Ovary (tissue), 9 donors: ENCODE results near the gene ENOX1. TPM values are rescaled to one million over a fixed set of nuclear protein-coding genes. Genes with fewer than 3 reads are reported as not detected.

Source experiments
- DNase-seq, 5 donors: peaks; one replicate each; pipeline ENCODE4 v3.0.0-alpha.2; 2019 to 2020
- H3K27ac ChIP-seq, 2 donors: fragments of 200-600 bp; one replicate each; pipeline versions ENCODE4 v1.5.1 to v1.8.0; 2019 to 2022
- H3K27me3 ChIP-seq: fragments of 200-600 bp; one replicate; pipeline ENCODE4 v1.8.0; 2022
- H3K36me3 ChIP-seq: fragments of 200-600 bp; sonication (generic); one replicate; pipeline ENCODE4 v1.5.1; 2019
- H3K4me1 ChIP-seq: one replicate; pipeline ENCODE4 v1.8.1; 2013; ENCODE audit warnings: mild to moderate bottlenecking, moderate library complexity; ENCODE audit not compliant: insufficient read depth
- H3K4me3 ChIP-seq: fragments of 200-600 bp; sonication (generic); one replicate; pipeline ENCODE4 v1.5.1; 2017
- H3K9me3 ChIP-seq, 2 donors: fragments of 200-600 bp in 1 of 2; sonication (generic) in 1 of 2; one replicate each; pipeline versions ENCODE4 v1.5.1 to v1.8.1; 2013 to 2019; ENCODE audit warnings: mild to moderate bottlenecking in 1 of 2, moderate library complexity in 1 of 2
- CTCF ChIP-seq, 3 donors: fragments of 450-650 bp in 2 of 3; fragments of 200-600 bp in 1 of 3; IDR thresholded peaks; one replicate each; pipeline versions ENCODE4 v1.5.1 to v1.8.0; 2016 to 2022; ENCODE audit warnings: antibody characterized with exemption in 3 of 3, mild to moderate bottlenecking in 1 of 3
- EP300 ChIP-seq: sonication (generic); formaldehyde crosslinking; IDR thresholded peaks from one replicate; pipeline ENCODE4 v1.6.1; 2017; ENCODE audit warnings: antibody characterized with exemption
- POLR2A ChIP-seq: fragments of 450-650 bp; IDR thresholded peaks from one replicate; pipeline ENCODE4 v1.6.1; 2017; ENCODE audit warnings: antibody characterized with exemption, mild to moderate bottlenecking, moderate library complexity
- WGBS, 3 donors: extraction: QIAGEN DNeasy Blood & Tissue Kit in 1 of 3; methylation state at CpG; one replicate each; pipeline versions ENCODE4 v1.1.5 to v1.1.7; 2013 to 2017; 5-methylcytosine and 5-hydroxymethylcytosine counted together
- intact Hi-C, 4 donors: fragments of 100-400 bp; cut with DNase I; formaldehyde crosslinking; loops; one replicate each; pipeline versions ENCODE4 v1.11.0 to v1.15.1; 2022 to 2023
- polyA plus RNA-seq, 2 donors: library from polyadenylated mRNA; stranded (reverse); fragments of 200-250 nt in 1 of 2; fragments of 350-450 nt in 1 of 2; fragmentation: Illumina TruSeq in 1 of 2; extraction: RNeasy Lipid Tissue Mini Kit (QIAGEN cat#74804) in 1 of 2; gene quantifications; one replicate each; pipeline ENCODE4 v1.2.3, GENCODE V29; 2013 to 2014
- total RNA-seq, 7 donors: library from RNA; depleted of rRNA in 2 of 7; stranded (reverse); fragments of >200 nt in 2 of 7; fragmentation: NEBNext Ultra II Directional in 3 of 7; extraction: Animal tissue kit (Norgen Biotek cat#: 25700) in 3 of 7; gene quantifications; one replicate each; pipeline versions ENCODE4 v1.1.0 to v1.2.4, GENCODE V29; 2016 to 2023
- donor health status: DM: no; HTN: no; CAD: no; lungs with moderate emphysema.
- donor health status: DM: no; HTN: no; CAD: no.
- donor health status: Bipolar disorder and iron deficiency.
- donor health status: DM: yes; HTN: yes; CAD: no.
- donor health status: DM: no; HTN: no; CAD: no.
- donor health status: DM: yes; HTN: yes; CAD: no.

The ENOX1 gene
- total and polyA plus RNA-seq, 9 donors = 3.6 to 17.5 (median 7.8) TPM

DNA sequence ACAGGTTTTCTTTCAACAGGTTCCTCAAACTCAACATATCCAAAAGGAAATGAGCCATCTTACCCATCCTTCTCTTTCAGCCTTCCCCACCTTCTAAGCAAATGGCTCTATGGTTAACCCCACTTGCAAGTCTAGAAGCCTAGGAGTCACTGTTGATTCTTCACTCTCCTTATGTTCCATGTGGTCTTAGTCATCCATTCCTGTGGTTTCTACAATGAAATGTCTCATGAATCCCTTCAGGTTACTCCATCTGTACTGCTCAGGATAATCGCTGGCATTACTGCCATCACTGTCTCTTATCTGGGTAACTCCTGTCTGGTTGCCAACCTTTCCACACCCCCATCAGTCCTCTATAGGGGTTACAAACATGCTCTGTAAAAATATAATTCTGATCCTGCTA, 381.3 kb downstream of the ENOX1 start:
- no peak for DNase-seq
- 92 to 97% (median 94%) methylated on average over 1 of the region's 1 CpG for WGBS, 3 donors

DNA sequence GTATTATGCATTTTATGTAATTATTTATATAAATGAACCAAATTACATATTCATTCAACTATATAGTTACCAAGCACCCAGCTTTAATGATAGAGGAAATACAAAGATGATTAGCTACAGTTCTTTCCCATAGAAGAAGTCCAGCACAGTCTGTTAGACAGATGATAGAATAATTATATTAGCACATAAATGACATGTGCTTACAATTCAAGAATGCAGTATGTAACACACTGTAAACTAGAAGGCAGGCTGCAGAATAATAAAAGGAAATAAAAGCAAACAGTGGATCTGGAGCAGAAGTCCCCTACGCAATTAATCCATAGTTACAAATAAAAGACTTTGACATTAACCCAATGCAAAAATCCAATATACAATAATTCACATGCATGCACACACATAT, 384.4 kb downstream of the ENOX1 start:
- no peak overlapping the region for H3K4me3 ChIP-seq
- no peaks in the 10 kb centered on the region for H3K27me3 ChIP-seq
- no peak for DNase-seq
- no peaks in the 10 kb centered on the region for H3K4me1 ChIP-seq
- TF ChIP-seq EP300 = no peak
- TF ChIP-seq POLR2A = no peak
- no peak for TF ChIP-seq CTCF (IDR thresholded peaks at IDR 0.05)
- H3K27ac ChIP-seq = no peak overlapping the region
- H3K36me3 ChIP-seq = no peaks in the 10 kb centered on the region
- no peaks in the 10 kb centered on the region for H3K9me3 ChIP-seq
- intact Hi-C loops = no loop called here
- WGBS, 3 donors = 86 to 96% (median 92%) methylated on average over 1 of the region's 1 CpG

More for the DNA sequence above, 381.3 kb downstream of the ENOX1 start:
- H3K27me3 ChIP-seq = no peaks in the 10 kb centered on the region
- TF ChIP-seq CTCF (IDR thresholded peaks at IDR 0.05) = no peak
- no peak for TF ChIP-seq POLR2A
- no peak for TF ChIP-seq EP300
- H3K4me1 ChIP-seq = no peaks in the 10 kb centered on the region
- H3K36me3 ChIP-seq = no peaks in the 10 kb centered on the region
- intact Hi-C loops = no loop called here
- no peak overlapping the region for H3K4me3 ChIP-seq
- no peaks in the 10 kb centered on the region for H3K9me3 ChIP-seq
- H3K27ac ChIP-seq = no peak overlapping the region

DNA sequence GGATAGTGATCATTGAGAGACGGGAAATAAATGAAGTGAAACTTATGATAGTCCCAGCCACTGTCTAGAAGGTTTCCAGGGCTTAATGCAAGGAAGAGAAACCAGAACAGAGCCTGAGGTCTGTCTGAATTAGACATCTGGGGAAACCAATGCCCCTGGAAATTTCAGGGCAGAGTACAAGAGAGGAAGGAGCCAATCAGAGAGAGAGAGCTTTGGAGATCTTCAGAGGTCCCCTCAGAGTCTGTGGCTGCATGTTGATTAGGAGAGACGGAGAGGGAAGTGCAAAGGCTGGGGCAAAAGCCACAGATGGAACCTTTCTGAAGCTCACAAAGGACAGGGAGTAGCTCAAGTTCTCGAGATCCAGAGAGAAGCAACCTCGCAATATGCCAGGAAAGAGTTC, 385.4 kb downstream of the ENOX1 start:
- Histone ChIP-seq H3K36me3 (no peaks in the 10 kb centered on the region), H3K9me3 (no peaks in the 10 kb centered on the region), H3K27me3 (no peaks in the 10 kb centered on the region), H3K27ac (no peak overlapping the region), H3K4me1 (no peaks in the 10 kb centered on the region), H3K4me3 (no peak overlapping the region)
- intact Hi-C loops = no loop called here
- TF ChIP-seq EP300 (no peak), CTCF (IDR thresholded peaks at IDR 0.05) (no peak), POLR2A (no peak)
- 73 to 78% (median 77%) methylated on average over 4 of the region's 4 CpGs for WGBS, 3 donors
- no peak for DNase-seq

DNA sequence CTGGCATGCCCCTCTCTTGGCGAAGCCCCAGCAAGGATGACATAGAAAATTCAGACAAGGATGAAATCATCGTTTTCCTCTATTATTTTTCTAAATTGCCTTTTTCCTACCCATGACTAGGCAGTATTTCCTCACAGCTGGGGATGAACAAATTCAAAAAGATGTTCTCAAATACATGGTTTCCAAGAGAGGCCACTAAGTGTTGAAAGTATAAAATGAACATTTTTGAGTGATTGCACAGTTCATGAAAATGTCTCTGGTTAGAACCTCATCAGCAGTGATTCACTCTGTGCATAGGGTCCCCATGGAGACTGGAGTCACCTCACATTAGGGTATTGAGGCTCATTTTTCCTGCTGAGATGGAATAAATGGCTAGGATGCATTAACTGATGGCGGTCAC, 389.7 kb downstream of the ENOX1 start:
- no peak overlapping the region for H3K4me3 ChIP-seq
- no peak overlapping the region for H3K27ac ChIP-seq
- intact Hi-C loops = no loop called here
- no peaks in the 10 kb centered on the region for H3K27me3 ChIP-seq
- 92 to 96% (median 95%) methylated on average over 3 of the region's 3 CpGs for WGBS, 3 donors
- no peak for DNase-seq
- H3K4me1 ChIP-seq = no peaks in the 10 kb centered on the region
- H3K36me3 ChIP-seq = no peaks in the 10 kb centered on the region
- no peaks in the 10 kb centered on the region for H3K9me3 ChIP-seq
- TF ChIP-seq EP300 (no peak), POLR2A (no peak), CTCF (IDR thresholded peaks at IDR 0.05) (no peak)

DNA sequence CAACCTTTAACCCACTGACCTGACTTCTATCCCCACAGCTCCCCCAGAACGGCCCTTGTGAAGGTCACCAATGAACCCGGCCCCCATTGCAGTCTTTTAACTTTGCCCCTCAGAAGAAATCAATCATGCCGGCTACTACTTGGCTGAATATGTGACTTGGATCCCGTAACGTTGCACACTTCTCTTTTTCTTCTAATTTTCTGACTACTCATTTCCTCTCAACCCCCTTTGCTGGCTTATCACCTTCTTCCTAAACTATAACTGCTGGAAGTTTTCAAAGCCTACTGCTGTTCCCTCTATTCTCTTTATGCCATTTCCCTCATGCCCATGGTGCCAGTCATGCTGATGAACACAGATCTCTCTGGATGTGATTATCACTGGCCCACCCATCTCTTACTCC, 395.7 kb downstream of the ENOX1 start:
- H3K4me3 ChIP-seq = no peak overlapping the region
- H3K4me1 ChIP-seq = no peaks in the 10 kb centered on the region
- TF ChIP-seq EP300 = no peak
- TF ChIP-seq POLR2A = no peak
- TF ChIP-seq CTCF (IDR thresholded peaks at IDR 0.05) = no peak
- 46 to 59% (median 51%) methylated on average over 5 of the region's 5 CpGs for WGBS, 3 donors
- no peak for DNase-seq
- intact Hi-C loops = no loop called here
- no peaks in the 10 kb centered on the region for H3K36me3 ChIP-seq
- H3K27ac ChIP-seq = no peak overlapping the region
- H3K9me3 ChIP-seq = no peaks in the 10 kb centered on the region
- no peaks in the 10 kb centered on the region for H3K27me3 ChIP-seq
